EH (cell line): ENCODE data around the gene COQ2.
"Not testable (repeated sequence)": the region's sequence is repeated elsewhere in the genome, so short reads cannot be mapped to it uniquely, and the experiment has no call there.

Source experiments
- DNase-seq: peaks from one replicate; pipeline ENCODE4 v3.0.0-alpha.2; 2015; ENCODE audit warnings: low read depth

Gene COQ2

DNA sequence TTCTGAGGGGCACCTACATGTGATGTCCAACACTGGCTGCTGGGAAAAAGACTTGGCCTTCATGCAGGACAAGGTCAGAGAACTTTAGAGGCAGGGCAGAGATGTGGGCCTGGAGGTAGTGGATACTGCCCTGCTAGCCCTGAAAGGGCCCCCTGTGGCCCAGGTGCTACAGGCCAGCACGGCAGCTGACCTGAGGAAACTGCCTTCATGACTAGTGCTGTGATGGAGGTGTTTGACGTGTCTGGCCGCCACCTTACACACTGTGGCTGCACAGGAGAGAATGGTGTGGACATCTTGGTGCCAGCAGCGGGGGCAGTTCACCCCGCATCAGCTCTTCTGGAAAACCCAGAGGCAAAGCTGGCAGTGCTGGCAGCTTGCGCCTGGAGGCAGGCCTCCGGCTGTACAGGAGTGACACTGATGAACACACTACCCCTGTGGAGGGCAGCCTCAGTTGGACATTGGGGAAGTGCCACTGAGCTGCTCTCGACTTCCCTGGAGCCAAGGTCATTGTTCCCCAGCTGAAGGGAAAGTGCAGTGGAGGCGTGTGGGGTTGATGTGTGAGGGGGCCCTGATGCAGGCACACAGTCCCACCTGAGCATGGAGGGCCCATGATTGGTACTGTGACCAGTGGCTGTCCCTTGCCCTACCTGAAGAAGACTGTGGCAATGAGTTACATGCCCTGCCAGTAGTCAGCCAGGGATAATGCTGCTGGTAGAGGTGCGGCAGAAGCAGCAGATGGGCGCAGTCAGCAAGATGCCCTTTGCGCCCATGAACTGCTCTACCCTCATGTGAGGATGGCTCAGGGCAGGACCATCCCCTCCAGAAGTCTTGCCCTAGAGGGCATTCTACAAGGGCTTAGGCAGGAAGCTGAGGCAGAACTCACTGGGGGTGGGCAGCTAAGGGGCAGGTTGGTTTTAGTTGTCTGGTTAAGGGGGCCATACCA, 36.9 kb downstream of the COQ2 start:
- no peak for DNase-seq

DNA sequence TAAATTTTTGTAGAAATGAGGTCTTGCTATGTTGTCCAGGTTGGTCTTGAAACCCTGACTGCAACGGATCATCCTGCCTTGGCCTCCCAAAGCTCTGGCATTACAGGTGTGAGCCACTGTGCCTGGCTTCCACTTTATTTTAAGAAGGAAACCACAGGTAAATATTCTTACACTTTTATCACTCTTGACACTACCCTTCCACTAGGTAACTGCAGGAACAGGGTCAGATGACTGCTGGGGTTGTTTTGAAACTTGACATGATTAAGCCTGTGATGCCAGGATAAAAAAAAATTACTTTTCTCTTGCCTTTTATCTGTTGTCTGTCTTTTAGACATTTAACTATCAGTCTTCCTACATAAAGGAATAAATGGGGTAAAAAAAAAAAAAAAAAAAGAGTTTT, 43.5 kb downstream of the COQ2 start:
- no peak for DNase-seq

DNA sequence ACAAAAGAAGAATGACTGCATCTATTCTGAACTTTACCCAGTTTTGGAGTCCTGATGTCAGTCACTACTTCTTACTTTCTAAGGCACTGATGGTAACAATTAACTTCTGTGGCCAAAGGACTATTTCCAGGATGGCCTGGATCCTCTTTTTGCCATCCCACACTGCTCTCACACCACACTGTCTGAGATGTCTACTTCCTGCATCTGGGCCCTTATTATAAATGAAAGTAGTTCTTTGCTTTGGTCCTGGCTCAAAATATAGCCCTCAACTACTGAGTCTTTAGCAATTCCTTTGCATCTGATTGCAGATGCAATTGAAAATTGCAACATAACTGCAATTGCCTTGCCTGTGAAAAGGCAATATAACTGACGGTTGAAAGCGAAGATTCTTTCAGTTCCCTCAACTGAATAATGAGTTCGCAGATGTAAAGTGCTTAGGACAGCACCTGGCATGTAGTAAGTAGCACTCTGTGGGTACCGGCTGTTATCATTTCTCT, 44.2 kb downstream of the COQ2 start:
- no peak for DNase-seq

DNA sequence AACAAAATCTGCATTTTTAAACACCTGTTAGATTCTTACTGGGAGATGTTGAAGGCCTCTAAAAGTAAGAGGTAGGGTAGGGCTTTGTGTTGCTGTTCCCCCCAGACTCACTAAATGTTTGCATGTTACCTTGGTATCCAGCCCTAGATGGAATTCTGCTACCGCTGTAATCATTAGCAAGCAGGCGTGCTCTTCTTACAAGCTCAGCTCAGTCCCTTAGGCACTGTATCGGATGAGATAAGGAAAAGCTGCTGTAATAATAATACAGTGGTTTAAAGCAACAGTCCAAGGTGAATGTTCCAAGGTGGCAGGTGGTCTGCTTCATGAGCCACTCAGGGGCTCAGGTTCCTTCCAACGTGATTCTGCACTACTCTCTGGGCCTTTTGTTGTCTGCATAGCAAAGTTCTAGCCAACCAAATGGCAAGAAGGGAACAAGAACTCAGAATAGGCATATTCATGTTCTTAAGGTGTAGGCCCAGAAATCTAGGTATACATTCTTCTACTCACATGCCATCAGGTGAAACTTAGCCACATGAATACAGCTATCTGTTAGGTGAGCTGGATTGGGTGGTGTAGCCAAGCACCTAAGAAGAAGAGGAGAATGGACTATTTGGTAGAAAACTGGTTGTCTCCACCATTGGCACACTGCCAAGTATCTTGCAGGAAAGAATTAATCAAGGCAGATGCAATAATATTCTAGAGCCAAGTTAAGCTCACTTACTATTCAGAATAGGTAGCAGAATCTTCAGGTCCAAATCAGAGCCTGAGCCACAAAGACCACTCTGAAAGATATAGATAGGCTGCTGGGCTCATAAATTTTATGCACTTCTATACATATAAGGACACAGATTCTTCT, 46.0 kb downstream of the COQ2 start:
- no peak for DNase-seq

DNA sequence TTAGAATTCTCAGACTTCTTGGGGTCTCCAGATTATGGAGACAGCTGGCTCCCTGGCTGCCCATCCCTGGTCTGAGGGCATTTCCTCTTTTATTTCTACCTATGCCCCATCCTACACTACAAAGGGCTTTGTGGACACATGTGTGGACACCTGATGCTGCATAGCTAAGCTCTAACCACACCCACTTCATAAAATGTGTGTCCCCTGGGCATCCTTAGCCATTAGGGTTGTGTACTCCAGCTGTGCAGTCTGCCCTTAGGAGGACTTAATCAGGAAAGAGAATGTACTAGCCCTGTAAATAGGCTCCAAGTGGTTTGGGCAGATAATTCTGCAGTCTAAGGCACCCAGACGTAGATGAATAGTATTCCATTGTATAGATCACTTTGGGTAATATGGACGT, 47.0 kb downstream of the COQ2 start:
- DNase-seq: no peak

DNA sequence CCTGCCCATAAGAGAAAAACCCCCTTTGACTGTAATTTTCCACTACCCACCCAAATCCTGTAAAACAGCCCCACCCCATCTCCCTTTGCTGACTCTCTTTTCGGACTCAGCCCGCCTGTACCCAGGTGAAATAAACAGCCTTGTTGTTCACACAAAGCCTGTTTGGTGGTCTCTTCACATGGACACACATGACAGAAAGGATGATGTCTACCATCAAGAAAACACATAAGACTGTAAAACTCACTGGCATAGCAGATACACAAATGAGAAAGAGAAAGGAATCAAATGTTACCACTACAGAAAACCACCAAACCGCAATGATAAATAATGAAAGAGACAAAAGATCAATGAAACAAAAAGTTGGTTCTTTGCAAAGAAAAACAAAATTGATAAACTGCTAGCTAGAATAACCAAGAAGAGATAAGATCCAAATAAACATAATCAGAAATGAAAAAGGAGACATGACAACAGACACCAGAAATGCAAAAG, 48.9 kb downstream of the COQ2 start:
- DNase-seq: not testable (repeated sequence)

DNA sequence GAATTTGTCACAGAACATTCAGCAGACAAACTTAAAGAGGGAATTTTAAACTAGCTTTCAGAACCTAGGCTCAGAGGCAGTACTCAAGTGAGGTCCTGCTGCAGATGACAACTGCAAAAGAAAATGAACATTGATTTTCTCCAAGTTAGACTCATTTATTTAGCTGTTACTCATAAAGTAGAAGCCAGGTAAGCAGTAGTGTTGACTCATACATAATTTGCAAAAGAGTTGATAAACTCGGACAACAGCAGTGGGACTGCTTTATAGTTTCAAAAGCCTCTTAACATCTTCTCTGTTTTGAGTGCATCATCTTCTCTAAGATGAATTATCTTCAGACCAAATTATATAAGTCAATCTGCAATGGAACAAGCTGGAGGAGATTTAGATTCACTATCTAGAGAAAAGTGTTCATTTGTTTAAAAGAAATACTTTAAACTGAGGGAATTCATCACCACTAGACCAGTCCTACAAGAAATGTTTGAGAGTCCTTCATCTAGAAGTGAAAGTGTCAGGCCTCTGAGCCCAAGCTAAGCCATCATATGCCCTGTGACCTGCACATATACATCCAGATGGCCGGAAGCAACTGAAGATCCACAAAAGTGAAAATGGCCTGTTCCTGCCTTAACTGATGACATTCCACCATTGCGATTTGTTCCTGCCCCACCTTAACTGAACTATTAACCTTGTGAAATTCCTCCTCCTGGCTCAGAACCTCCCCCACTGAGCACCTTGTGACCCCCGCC, 49.5 kb downstream of the COQ2 start:
- DNase-seq: no peak

DNA sequence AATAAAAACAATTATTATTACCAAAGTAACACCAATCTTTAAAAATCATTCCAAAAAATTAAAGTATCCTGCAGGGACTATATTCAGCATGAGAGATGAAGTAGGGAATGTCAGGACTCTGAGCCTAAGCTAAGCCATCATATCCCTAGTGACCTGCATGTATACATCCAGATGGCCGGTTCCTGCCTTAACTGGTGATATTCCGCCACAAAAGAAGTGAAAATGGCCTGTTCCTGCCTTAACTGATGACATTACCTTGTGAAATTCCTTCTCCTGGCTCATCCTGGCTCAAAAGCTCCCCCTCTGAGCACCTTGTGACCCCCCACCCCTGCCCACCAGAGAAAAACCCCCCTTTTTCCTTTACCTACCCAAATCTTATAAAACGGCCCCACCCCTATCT, 50.2 kb downstream of the COQ2 start:
- DNase-seq: not testable (repeated sequence)

DNA sequence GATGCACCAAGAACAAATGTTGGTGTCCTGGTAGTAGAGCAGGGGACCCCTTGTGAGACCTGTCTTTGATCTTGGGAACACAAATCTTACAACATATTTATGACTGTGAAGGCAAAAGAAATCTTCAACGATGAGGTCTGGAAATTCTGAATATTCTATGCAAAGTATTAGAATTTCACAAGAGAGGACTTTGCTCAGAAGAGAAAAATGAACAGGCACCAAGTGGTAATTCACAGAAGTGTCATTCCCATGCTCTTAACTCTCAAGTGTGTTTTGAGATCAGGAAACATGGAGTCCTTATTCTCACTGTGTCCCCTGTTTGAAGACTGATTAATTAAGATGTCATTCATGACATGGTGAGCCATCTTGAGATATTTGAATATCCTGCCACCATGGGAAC, 52.5 kb downstream of the COQ2 start:
- no peak for DNase-seq

DNA sequence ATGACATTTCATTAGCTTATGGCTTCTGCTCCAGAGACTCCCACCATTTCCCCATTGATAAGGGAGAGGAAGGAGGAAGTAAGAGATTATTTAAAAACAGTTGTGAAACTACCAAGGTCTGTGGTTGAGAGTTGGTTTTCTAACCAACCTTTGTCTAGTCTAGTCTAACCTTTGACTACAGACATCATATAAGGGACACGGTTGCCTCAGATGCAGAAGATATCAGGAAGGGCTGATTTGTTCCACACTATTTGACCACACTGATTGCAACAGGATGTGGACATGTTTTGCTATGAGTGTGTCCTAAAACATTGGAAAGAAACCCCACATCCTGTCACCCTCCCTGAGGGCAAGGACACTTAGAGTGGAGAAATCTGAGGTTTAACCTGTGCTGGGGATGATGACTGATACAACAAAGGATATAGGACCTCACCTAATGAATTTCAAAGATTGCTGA, 53.0 kb downstream of the COQ2 start:
- DNase-seq: peak; percentile 78

DNA sequence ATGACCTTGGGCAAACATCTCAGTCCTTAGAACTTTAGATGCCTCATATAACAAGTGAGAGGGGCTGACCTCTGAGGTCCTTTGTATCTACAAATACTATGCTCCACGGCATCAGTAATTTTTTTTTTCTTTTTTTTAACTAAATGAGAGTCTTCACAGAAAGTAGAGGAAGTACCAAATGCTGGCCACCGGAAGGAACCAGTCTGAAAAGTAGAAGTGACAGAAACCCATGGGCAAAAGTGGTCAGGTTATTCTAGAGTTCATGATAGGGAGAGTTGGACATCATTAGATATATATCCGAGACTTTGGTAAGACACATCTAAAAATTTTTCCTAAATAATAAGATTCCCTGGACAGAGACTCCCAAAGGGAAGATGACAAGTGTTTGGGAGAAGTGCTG, 53.7 kb downstream of the COQ2 start:
- DNase-seq: no peak

DNA sequence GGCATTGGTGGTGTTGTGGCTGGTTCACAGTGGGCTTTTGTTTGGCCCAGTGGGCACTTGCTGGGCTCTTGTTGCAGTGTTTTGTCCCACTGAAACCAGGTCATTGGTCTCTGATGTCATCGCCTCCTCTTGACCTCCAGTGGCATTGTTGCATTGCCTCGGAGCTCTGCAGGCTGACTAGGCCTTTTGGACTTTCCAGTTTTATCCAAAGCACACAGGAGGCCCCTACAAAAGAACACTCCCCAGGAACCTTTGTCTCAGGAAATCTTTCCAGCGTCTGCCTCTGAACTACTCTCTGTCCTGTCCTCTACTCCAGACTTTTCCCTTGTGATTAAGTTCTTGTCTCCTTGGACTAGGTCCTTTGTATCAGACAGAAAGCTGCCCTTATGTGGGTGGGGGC, 54.8 kb downstream of the COQ2 start:
- DNase-seq: no peak

DNA sequence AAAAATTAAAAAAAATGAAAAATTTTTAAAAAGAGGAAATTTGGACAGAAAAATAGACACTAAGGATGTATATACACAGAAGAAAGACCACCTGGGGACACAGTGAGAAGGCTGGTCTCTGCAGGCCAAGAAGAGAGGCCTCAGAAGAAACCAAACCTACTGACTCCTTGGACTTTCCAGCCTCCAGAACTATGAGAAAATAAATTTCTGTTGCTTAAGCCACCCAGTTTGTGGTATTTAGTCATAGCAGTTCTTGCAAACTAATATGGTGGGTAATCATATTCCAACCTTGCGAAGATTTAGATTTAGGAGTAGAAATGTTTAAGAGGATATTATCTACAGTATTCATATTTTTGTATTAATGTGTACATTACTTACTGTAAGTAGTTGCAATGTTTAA, 56.4 kb downstream of the COQ2 start:
- DNase-seq: no peak

DNA sequence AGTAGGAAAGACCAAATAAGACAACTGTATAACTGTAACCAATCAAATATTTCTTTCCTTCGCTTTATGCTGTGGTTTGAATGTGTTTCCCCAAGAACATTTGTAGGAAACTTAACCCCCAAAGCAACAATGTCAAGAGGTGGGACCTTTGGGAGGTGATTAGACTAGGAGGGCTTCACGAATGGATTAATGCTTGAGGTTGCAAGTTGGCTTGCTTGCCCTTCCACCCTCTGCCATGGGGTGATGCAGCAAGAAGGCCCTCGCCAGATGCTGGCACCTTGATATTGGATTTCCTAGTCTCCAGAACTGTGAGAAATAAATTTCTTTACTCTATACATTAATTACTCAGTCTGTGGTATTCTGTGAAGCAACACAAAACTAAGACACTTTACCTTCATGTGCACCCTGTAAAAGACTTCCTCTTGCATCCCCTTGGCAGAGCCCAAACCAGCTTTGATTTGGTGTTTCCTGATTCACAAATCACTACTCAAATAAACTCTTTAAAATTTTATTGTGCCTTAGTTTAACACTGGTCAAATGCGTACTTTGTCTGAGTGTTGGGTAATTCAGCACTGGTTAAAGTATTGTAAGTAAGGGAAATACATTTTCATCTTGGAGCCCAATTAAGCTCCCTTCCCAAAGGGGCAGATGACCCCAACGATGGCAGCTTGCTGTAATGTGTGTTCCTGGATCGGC, 59.9 kb downstream of the COQ2 start:
- DNase-seq: no peak

DNA sequence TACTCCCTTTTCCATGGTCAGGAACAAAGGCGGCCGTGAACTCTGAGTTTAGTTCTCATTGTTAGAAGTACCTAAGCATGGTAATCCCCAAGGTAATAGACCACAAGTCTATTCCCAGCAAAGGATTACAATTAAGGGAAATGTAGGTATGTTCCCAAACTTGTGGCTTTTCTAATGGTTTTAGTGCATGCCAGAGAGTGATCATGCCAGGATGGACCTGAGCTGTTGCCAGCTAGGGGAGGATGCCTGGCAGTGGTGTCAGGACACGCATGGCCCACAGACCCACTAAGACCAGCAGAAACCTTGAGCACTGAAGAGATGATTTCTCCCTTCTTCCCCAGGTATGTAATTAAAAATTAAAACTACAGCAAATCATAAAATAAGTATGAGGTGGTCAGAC, 60.8 kb downstream of the COQ2 start:
- DNase-seq: peak; percentile 14

DNA sequence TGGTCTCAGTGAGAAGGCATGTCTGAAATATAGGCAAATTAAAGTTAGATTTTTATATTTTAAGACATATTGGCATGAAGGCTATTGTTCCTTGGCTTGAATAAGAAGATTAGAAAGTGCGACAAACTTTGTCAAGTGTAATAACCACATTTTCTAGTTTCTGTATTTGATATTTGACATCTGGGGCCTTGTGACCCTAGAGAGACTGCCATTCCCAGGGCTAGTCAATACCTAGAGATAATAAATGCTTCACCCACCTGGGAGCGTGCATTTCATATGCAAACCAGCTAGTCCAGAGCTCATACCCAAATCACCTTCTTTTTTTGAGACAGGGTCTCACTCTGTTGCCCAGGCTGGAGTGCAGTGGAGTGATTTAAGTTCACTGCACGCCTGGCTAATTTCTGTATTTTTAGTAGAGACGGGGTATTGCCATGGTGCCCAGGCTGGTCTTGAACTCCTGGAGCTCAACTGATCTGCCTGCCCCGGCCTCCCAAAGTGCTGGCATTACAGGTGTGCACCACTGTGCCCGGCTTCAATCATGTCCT, 62.6 kb downstream of the COQ2 start:
- DNase-seq: no peak

DNA sequence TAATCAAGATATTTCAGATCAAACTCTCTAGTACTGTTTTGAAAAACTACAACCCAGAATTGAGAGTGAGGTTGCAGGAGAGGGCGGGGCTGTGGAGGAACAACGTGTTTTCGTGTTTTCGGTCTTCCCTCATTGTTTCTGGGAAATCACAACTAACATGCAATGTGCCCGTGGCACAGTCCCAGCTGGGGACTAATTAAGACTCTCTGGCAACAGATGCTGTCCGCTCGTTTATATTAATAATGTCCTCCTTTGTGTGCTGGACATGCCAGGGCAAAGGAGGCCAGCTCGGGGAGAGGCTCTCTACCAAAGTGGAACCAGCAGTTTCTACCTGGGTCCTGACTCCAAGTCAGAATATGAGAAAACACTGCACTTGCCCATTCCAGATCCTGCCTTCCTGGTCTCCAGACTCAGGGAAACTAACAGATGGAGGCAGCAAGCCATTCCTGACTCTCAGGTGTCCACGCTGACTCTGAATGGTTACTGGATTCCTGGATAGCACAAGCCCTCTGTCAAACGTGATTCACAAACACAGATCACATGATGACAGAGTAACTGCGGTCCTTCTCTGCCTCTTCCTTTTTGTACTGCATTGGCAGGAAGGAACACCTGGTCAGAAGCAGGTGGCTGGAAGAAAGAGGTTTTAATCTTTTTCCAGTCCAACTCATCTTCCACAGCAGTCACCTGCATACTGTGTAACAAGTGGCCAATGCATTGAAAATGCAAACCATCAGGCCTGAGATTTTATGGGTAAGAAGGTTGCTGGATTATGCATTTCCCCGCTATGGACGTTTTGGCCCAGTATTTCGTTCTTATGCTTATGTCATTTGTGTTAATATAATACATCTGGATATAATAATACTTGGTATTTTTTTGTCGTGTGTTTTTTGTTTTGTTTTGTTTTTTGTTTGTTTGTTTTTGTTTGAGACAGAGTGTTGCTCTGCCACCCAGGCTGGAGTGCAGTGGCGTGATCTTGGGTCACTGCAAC, 65.0 kb downstream of the COQ2 start:
- peak; percentile 49 for DNase-seq

DNA sequence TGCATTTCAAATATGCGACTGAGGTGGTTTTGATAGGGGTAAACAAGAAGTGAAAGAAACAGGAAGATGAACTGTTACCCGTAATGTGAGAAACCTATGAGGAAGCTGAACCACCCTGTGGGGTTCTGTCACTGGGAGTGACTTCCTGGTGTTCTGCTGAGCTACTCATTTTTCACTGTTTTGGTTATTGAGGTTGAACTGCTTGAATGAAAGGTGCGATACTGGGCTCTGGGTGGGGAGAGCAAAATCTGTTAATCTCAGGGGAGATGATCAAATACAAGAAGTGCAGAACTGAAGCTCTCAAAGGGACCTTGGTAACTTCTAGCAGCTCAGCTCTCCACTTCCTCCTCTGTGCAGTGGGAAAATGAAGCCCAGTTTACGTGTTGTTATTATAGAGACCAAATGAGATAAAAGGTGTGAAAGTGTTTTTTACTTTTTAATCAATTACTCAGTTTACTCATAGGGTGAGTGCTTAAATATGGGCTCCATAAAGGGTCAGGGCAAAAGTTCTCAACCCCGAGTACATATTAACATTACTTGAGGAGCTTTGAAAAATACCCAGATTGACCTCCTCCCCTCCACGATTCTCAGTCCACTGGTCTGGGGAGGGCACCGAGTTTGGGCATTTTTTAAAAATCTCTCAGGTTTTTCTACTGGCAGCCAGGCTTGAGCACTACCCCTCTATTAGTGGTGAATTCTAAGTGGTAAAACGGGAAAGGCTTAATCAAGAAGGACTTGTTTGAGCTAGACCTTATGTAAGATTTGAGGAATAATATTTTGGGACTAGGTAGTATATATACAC, 66.7 kb downstream of the COQ2 start:
- peak; percentile 25 for DNase-seq
